HG03571 (cell line): ENCODE data around the gene KDM5A.
"Not testable (repeated sequence)": the region's sequence is repeated elsewhere in the genome, so short reads cannot be mapped to it uniquely, and the experiment has no call there.

ENCODE experiments used
- ATAC-seq: cut with Tn5 transposase; IDR thresholded peaks from one replicate; pipeline ENCODE4 v1.9.1; 2021; ENCODE audit not compliant: unreplicated experiment

Gene KDM5A

DNA sequence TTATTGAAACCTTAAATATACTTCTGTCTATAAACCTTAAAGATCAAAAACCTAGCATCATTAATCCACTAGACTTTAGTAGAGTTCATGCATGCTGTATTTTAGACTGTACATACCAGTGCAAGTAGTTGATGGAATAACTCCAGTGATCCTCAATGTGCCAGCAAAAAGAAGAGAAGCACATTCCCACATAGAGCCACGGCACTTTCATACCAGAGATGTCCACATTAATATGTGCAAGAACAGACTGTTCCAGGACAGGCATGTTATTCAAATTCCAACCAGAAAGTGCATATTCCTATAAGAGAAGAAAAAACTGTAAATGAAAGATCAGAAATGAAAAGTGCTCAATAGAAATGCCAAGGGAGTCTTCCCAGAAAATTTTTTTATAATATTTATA, 55.0 kb downstream of the KDM5A start:
- no peak for ATAC-seq

DNA sequence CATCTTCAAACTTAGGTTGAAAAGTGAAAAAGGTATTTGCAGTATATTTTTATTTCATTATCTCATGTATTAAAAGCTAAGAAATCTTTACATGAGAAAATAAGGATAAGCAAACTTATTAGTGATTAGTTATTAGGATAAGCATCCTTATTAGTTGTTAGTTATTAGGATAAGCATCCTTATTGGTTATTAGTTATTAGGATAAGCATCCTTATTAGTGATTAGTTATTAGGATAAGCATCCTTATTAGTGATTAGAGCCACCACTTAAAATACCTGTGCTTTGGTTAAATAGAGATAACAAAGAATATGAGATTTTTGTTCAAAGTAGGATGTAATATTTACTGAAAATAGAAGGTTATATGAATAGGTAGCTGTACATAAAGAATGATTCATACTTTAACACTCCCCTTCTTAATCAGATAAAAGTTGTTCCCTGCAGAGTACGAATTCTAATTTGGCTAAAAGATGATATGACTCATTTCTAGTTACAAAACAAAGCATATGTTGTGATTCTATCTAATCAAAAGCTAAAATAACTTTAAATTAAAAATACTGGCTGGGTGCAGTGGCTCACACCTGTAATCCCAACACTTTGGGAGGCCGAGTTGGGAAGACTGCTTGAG, 56.4 kb downstream of the KDM5A start:
- ATAC-seq = no peak

DNA sequence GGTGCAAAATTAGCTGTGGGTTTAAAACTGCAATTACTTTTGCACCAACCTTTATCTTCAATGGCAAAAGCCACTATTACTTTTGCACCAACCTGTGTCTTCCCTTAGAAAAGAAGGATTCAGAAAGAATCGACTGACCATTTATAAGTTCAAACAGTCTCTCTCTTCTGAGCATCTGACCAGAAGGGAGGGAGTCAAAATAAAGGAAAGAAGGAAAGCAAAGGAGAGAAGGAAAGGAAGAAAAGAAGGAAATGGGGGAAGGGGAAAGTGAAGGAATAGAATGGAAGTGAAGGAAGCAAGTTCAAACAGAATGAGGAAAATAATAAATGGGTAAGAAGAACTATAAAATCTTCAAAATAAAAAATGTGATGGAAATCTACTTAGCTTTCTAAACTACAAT, 57.8 kb downstream of the KDM5A start:
- no peak for ATAC-seq

DNA sequence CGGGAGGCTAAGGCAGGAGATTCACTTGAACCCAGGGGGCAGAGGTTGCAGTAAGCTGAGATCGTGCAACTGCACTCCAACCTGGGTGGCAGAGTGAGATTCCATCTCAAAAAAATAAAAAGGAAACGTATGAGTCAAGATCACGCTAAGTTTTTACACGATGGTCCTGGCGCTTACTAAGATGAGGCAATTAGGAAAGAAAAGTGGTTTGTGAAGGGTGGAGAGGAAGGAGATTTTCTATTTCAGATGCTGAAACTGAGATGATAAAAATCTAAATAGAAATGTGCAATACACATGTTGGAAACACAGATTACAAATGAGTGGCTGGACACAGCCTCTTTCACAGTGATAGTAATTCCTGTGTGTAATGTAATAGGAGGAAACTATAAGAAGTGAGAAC, 63.2 kb downstream of the KDM5A start:
- ATAC-seq = no peak

DNA sequence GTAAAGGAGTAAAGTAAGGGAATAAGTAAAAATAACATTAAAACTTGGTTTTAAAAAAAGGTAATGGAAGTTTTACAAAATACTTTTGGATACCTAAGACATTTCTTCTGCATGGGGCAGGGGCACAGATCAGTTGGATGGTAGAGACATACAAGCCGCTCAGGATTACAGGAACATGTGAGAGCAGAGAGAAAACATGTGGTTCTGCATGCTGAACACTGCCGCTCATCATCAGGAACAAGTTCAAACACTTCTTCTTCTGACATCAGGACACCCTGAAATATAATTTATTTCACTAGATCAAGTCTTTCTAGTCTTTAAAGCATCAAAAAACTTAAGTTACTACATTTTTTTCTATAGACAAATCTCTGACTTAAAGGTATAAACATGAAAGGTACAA, 65.6 kb downstream of the KDM5A start:
- ATAC-seq = no peak

DNA sequence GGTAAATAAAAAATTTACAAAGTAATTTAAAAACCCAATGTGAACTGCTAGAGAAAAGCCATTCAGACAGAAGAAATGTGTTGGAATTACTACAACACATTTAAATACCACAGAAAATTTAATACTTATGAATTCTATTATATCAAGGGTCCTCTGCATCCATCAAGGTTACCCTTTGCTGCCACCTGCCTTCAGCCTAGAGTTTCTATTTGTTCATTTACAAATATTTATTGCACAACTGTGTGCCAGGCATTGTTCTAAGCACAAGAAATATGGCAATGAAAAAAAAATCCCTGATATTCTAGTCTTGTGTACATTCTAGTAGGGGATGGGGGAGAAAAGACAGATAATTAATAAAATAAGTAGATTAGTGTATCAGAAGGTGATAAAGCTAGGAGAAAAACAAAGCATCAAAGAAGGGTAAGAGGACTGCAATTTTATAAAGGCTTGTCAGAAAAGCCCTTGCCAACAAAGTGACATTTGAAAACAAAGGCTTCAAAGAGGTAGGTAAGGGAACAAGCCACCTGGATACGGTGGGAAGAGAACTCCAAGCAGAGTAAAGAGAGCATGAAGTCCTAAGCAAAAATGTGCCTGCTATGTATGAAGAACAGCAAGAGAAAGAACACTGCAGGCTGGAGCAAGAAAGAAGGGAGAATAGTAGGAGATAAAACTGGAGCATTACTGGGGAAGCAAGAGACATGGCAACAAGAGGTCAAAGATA, 67.4 kb downstream of the KDM5A start:
- ATAC-seq = no peak

DNA sequence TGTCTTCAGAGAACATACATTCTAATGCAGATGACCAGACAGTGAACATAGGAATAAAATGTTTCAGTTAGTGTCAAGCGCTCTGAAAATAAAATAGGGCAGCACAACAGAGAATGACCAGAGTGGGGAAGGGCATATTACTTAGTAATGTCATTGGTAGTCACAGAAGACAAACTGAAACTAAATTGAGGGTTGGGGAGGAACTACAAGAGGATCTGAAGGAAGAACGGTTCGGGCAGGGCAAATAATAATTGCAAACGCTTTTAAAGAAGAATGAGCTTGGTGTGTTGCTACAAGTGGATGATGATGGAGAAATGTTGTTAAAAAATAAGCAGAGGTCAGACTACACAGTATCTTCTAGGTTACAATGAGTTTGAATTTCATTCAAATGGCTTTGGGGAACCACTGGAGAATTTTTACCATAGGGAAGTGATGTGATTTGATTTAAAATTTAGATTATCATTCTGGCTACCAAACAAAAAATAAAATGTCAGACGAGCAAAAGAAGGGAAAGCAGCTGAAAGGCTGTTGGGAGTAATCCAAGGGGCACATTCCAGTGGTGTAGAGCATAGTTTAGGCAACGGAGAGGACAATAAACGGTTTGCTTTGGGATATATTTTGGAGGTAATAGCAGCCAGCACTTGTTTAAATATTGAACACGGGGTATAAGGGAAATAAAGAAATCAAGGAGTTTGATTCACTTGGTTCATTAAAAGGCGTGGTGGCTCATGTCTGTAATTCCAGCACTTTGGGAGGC, 70.2 kb downstream of the KDM5A start:
- ATAC-seq = no peak

DNA sequence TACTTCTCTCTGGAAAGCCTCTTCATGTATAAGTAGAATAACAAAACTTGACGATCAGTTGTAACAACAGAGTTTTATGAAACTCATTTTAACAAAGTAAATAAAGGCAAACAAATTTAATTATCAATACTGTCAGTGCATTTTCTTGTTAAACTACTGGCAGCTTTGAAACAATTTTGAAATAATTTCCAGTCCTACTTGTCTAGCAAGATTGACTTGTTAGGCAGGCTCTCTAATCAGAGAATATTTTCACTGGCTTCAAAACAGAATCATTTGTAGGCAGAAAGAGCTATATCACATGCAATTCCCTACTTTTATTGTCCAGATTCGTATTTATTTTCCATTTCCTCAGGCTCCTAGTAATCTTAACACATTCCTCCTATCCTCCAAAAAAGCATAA, 80.6 kb downstream of the KDM5A start:
- ATAC-seq = no peak

DNA sequence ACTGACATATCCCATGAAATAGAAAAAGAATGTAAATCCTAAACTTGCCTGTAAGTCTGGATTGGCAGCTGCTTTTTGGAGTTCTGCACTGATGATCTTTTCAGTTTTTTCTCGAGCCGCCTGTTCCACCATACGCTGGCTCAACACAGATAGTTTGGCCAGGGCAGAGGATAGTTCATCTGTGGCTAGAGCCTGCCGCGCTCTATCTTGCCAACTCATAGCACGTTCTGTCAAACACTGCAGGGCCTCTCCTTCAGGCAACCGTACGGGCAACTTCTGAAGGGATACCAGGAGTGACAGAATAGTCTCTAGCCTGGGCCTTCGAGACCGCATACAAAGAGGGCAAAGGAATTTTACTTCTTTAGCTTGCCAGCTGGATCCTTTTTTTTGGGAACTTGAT, 81.7 kb downstream of the KDM5A start:
- no peak for ATAC-seq

DNA sequence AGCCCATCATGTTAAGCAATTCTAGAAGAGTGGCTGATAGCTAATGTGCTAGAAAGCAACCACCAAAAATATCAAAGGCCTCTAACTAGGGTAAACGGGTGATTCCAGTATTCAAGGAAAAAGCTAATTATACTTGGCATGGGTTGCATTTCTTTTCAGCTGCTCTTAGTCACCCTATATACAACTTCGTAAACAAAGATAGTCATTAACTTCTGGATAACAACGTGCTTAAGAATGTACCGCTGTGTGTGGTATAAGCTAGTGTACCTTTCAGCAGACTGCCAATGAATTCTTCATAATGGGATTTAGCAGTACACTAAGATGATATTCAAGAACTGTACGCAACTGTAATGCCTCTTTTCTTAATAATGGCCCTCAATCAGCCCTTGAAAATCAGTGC, 84.3 kb downstream of the KDM5A start:
- ATAC-seq = no peak

DNA sequence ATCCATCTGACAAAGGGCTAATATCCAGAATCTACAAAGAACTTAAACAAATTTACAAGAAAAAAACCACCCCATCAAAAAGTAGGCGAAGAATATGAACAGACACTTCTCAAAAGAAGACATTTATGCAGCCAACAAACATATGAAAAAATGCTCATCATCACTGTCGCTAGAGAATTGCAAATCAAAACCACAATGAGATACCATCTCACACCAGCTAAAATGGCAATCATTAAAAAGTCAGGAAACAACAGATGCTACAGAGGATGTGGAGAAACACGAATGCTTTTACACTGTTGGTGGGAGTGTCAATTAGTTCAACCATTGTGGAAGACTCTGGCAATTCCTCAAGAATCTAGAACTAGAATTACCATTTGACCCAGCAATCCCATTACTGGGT, 86.4 kb downstream of the KDM5A start:
- ATAC-seq = not testable (repeated sequence)

DNA sequence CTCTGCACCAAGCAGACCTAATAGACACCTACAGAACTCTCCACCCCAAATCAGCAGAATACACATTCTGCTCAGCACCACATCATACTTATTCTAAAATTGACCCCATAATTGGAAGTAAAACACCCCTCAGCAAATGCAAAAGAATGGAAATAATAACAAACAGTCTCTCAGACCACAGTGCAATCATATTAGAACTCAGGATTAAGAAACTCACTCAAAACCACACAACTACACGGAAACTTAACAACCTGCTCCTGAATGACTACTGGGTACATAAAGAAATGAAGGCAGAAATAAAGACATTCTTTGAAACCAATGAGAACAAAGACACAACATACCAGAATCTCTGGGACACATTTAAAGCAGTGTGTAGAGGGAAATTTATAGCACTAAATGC, 89.0 kb downstream of the KDM5A start:
- ATAC-seq = not testable (repeated sequence)

DNA sequence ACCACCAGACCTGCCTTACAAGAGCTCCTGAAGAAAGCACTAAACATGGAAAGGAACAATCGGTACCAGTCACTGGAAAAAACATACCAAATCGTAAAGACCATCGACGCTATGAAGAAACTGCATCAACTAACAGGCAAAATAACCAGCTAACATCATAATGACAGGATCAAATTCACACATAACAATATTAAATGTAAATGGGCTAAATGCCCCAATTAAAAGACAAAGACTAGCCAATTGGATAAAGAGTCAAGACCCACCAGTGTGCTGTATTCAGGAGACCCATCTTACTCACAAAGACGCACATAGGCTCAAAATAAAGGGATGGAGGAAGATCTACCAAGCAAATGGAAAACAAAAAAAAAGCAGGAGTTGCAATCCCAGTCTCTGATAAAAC, 89.6 kb downstream of the KDM5A start:
- ATAC-seq = not testable (repeated sequence)

DNA sequence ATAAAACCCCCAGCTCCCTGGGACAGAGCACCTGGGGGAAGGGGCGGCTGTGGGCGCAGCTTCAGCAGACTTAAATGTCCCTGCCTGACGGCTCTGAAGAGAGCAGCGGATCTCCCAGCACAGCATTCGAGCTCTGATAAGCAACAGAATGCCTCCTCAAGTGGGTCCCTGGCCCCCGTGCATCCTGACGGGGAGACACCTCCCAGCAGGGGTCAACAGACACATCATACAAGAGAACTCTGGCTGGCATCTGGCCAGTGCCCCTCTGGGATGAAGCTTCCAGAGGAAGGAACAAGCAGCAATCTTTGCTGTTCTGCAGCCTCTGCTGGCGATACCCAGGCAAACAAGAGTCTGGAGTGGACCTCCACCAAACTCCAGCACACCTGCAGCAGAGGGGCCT, 91.1 kb downstream of the KDM5A start:
- not testable (repeated sequence) for ATAC-seq

DNA sequence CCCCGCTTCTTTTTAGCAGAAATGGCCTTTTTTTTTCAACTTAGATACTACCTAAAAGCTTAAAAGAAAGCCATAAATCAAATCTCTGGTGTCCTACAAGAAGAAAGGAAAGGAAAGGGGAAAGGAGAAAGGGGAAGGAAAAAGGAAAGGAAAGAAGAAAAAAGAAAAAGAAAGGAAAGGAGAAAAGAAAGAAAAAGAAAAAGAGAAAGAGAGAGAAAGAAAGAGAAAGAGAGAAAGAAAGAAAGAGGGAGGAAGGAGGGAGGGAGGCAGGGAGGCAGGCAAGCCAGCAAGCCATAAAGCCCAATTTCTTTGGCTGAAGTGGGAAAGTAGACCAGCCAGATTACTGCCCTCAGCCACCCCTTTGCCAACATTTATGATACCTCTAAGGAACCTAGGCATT, 94.0 kb downstream of the KDM5A start:
- ATAC-seq = no peak

DNA sequence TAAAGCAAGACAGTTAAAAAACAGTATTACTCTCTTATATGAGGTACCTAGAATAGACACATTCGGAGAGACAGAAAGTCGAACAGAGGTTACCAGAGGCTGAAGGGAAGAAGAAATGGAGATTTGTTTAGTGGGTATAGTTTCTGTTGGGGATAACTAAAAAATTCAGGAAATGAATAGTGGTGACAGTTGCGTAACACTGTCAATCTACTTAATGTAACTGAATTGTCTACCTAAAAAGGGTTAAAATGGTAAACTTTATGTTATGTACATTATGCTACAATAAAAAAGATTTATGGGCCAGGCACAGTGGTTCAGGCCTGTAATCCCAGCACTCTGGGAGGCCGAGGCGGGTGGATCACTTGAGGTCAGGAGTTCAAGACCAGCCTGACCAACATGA, 95.9 kb downstream of the KDM5A start:
- ATAC-seq = no peak

DNA sequence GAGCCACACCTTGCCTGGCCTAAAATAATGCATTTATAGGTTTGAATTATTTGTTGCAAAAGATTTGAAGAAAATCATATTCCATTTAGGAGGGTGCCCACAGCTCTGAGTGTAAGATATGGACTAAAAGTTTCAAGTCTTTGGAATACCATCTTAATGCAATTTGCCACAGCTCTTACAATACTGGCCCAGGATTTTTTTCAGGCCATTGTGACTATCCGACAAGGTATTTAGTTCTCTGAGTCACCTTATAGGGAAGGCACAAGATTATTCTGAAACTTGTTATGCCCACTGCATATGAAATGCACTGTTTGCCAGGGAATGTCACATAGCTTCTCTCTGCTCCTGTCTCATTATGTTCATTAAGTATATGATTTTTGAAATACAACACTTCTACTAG, 96.9 kb downstream of the KDM5A start:
- no peak for ATAC-seq

DNA sequence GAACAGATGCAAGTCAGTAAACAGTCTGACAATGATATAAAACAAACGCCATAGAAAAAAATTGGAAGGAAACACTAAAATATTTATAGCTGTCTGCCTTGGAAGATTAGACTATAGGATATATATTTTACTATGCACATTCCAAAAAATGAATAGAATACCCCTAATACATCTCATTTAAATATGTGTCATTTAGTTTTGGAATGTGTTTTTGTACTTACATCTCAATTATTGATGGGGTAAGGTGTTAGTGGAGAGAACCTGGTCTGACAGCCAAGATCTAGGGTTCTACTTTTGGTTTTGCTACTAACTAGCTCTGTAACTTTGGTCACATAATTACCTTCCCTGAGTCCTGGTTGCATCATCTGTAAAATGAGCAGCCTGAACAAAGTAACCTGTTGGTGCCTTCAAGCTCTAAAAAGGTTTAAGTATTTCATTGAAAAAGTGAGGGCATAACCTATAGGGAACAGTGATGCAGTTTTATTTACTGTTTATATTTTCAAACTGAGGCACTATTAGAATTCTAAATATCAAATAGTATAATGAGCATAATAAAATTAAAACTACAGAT, 97.9 kb downstream of the KDM5A start:
- ATAC-seq = no peak

DNA sequence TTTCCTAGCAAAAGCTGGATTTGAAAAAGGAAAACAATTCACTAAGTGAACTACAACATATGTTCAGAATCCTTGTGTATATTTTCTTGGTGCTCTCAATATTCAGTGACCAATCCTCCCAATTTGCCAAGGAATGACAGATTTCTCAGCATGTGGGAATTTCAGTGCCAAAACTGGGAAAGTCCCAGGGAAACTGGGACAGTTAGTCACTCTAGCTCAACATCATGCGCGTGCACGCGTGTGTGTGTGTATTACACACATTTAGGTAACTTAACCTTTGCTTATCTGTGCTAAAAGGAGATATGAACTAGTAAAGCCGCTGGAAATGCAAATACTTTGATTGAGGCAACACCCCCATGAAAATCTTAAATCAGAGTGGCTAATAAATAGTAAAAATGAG, 100.4 kb downstream of the KDM5A start:
- ATAC-seq = no peak

DNA sequence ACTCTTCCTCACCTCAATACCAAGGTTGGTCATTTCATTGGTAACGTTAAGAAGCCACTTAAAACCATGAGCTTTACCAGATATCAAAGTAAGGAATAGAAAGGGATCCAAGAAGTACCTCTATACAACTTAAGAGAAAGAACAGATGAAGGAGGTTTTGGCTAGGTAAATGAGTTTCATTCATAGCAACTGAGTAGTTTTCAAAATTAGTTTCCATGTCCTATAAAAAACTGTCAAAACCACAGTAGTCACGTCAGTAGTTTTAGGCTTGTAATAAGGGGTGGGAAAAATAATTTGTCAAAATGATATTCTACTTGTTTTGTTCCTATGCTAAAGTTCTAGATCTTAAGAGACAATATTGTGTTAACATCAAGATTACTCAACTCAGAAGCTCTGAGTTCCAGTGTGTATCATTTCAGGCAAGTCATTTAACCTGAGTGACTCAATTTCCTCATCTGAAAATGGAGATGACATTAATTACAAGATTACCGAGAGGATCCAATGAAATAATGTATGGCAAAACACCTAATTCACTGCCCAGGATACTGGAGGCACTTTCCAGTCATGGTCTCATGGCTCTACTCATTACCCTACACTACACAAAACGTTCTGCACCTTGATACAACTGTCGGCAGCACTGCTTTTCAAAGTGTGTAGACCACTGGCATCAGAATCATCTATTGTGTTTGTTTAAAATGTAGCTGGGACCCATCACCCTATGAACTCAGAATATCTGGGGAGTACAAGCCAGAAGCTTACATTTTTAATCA, 102.4 kb downstream of the KDM5A start:
- ATAC-seq = no peak

DNA sequence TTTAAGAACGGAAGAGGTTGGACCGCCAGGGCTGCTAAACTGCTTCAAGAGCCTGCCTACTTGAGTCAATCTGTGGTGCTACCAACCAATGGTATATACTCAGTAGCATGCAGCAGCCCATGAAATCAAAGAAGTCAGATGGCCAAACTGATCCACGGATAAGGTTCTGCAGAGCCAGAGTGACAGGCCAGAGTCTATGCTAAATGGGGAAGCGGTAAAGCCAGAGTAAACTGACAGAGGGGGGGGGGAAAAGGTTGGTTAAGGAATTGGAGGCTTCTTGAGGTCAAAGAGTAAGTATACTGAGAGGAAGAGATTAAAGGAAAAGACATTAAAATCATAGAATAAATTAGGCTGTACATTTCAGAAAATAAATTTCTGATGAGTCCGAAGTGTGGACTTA, 111.1 kb downstream of the KDM5A start:
- ATAC-seq = no peak
